Stimulated activated CD8-positive, alpha-beta memory T cell treated with anti-CD3 and anti-CD28 coated beads, Interleukin-15, amount 100 ng/mL, for 48 hours (primary cell): ENCODE data around the gene LIPT2.

ENCODE experiments used
- DNase-seq, 2 donors: peaks; one replicate each; pipeline ENCODE4 v3.0.0-alpha.2; 2020; ENCODE audit warnings: low read depth in 2 of 2

LIPT2 gene

DNA sequence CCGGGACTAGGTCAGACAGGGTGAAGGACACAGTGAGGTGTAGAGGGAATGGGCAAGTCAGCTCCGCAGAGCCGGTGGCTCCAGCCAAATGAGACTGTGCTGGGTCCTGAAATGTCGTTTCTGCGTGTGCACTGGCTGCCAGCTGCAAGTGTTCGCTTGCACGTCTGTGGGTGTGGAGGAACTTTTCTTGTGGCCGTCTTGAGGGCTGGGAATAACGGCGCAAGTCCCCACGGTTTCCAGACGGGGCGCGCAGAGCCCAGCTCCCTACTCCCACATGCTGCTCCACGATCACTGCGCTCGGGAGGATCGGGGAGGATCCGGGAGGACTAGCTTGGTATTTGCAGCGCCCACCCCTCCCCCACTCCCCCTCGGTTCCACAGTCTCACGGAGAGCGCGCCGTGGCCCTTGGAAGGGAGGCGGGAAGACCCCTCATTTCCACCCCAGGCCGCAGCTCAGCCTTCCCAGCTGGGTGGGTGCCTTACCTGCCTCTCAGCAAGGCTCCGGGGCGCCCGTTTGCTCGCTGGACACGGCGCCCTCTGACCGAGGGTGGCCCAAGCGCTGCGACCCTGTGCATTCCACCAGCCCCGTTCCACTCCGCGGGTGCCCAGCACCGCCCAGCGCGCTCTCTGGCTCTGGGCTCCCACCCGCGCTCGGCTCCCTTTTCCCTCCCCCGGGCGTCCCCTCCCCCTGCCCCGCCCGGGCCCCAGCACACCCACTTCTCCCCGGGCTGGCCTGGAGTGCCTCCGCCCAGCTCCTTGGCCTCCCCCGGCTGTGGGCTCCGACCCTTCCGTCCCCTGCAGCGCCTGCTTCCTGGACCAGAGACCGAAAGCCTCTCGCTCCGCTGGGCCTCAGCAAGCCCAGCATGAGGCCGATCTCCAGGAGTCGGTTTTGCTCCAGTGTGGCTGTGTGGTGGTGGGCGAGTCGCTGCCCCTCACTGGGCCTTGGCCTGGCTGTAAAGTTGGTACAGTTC, 26.3 kb downstream of the LIPT2 start, which contains the start of gene KCNE3:
KCNE3 (minus strand) TSS at position 634 of the 970 bp plus-strand sequence. CDS start 9,986 bp downstream, outside the sequence.
- DNase-seq = no peak

GRCh38 chr11:74465291-74465708, 28.2 kb downstream of the LIPT2 start:
- no peak for DNase-seq

GRCh38 chr11:74464746-74465145, 28.8 kb downstream of the LIPT2 start:
- DNase-seq = no peak

- DNase-seq = no peak
These were observed 30.3 kb downstream of the LIPT2 start for GRCh38 chr11:74463216-74463615.

DNA sequence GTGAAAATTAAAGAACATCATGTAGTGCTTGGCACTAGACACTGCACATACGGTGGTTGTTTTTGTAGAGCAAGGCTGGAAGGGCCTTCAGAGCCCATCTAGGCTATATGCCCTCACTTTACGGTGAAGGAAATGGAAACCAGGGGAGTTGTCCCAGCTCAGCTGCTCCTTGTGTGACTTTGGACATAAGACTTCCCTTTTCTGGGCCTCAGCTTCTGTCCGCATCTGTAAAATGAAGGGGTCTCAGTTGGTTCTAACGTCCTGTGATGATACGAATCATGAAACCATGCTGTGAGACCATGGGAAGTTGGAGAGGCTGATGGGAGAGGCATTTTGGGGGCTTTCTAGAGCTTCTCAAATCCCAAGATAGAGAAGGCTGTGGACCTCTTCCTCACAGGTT, 30.9 kb downstream of the LIPT2 start:
- no peak for DNase-seq

- no peak for DNase-seq
These were observed 31.5 kb downstream of the LIPT2 start for GRCh38 chr11:74462009-74462408.

GRCh38 chr11:74460481-74461154, 32.9 kb downstream of the LIPT2 start:
- DNase-seq = no peak

DNA sequence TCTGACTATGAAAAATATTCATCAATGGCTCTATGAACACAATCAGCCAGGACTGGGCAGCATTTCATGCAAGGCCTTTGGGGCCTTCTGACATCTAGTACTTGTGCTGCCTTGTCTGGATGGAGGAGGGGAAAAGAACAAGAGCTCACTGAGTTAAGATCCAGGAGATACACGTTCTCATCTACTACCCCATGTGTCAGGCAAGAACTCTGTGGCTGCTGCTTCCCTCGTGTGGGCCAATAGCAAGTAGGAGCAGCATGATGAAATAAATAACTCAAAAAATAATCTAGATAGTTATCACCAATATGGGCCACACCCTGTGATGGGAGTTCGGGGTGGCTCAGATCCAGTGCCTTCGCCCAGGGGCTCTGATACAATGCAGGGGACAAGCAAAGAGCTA, 33.5 kb downstream of the LIPT2 start:
- no peak for DNase-seq

- DNase-seq = no peak
These were observed 33.9 kb downstream of the LIPT2 start for GRCh38 chr11:74459584-74459983.

- DNase-seq = no peak
These were observed 36.2 kb downstream of the LIPT2 start for GRCh38 chr11:74457356-74457755.

- DNase-seq = peak; percentile 32 to 34
These were observed 40.0 kb downstream of the LIPT2 start for GRCh38 chr11:74453373-74453975.

- DNase-seq = no peak
These were observed 41.2 kb downstream of the LIPT2 start for GRCh38 chr11:74452366-74452765.

DNA sequence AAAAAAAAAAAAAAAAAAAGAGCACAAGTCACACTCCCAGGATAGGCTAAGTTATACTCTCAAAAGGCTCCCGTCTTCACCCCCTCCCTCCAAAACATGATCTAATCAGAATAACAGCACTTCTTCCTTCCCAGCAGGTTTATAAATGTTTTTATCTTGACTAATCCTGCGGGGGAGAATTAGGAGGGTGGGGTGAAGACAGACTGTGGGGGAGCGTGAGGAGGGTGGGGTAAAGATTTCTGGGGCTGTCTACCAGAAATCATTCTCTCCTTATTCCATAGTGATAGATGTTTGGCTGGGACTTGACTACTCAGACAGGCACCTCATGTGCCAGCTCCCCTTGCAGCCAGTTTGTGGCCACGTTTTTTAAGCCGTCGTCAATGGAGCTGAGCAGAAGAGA, 43.2 kb downstream of the LIPT2 start:
- DNase-seq = no peak

- DNase-seq = no peak
These were observed 44.1 kb downstream of the LIPT2 start for GRCh38 chr11:74449369-74449931.

DNA sequence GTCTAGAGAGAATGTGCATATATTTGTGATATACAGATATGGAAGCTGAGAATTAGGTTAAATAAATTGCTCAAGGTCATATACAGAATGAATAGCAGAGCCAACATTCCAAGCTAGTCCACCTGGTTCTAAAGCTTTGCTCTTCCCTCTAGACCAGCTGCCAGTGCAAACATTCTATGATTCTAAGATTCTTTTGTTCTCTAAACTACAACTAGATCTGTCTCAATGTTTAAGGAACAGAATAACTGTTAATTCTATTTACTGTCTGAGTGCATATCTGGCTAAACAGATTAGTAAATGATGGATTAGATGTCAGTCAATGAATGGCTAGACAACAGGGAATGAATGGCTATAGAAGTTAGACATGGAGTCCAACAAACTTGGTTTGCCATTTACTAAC, 45.8 kb downstream of the LIPT2 start:
- no peak for DNase-seq

GRCh38 chr11:74446532-74446938, 47.0 kb downstream of the LIPT2 start:
- DNase-seq = no peak

- no peak for DNase-seq
These were observed 49.2 kb downstream of the LIPT2 start for GRCh38 chr11:74444173-74444826.

DNA sequence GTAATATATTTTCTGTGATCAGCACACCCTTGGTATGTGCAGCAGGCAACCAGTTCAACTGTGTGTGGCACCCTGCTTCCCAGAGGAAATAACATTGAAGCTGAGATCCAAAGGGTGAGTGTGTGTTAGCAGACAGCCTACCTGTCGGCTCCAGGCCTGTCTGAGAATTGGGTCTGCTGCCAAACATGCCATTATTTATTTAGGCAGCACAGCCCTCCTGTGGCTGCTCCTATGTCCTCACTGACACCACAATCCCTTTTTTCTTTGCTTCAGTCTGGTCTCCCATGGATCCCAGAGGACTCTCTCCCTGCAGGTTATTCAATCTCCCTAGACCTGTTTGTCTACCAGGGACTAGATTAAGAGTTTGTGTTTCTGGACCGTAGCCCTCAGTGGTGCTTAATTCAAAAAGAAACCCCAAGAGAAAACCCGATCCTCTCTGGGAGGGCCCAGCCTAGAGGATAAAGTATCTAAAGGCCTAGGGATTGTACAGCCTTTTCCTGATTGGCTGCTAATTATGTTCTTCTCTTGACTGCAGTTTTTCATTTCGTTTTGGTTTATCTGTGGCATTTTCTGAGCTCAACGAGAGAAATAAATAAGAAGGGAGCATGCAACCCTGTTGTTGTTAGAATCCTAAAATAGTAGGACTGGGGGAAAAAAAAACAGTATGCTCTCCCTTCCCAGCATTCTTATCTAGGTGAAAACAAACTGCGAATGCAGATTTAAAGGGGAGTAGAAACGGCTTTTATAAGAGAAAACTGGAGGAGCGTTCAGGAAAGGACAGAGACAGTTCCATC, 50.3 kb downstream of the LIPT2 start:
- DNase-seq = no peak

DNA sequence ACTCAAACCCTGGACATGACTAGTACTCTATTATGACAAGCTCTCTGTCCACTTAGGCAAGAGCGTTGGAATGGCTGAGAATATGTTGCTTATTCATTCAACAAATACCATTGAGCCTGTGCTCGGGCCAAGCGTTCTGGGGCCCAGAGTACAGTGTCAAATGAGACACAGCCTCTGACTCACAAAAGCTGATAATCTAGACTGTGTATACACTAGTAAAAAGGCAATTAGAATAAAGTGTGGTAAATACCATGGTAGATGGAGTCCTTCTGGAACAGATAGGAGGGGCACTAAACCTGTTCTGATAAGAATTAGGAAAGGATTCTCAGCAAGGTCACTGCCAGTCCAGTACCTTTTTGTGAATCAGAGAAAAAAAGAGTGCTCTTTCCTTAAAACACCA, 50.9 kb downstream of the LIPT2 start:
- no peak for DNase-seq
